ENCODE results near the gene ATP5F1E.

DNA sequence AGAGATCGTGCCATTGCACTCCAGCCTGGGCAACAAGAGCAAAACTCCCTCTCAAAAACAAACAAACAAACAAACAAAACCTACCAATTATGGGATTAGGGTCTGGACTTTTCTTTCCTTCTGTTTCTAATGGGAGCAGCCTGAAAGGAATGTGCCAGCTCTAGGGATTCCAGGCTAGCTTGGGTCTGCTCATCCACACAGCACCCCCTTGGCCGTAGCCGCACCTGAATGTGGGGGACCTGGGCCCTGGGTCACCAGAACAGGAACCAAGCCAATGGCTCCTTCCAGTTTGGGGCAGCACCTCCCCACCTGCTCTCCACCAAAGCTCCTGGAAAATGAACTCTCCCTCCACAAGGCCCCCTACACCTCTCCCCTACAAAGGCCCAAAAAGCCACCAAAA, 31.8 kb downstream of the ATP5F1E start:
- TF ChIP-seq, protein P1, sequence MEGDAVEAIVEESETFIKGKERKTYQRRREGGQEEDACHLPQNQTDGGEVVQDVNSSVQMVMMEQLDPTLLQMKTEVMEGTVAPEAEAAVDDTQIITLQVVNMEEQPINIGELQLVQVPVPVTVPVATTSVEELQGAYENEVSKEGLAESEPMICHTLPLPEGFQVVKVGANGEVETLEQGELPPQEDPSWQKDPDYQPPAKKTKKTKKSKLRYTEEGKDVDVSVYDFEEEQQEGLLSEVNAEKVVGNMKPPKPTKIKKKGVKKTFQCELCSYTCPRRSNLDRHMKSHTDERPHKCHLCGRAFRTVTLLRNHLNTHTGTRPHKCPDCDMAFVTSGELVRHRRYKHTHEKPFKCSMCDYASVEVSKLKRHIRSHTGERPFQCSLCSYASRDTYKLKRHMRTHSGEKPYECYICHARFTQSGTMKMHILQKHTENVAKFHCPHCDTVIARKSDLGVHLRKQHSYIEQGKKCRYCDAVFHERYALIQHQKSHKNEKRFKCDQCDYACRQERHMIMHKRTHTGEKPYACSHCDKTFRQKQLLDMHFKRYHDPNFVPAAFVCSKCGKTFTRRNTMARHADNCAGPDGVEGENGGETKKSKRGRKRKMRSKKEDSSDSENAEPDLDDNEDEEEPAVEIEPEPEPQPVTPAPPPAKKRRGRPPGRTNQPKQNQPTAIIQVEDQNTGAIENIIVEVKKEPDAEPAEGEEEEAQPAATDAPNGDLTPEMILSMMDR (conservative IDR thresholded peaks at IDR 0.05): no peak
- TF ChIP-seq EZH2 (IDR thresholded peaks at IDR 0.05; ENCODE audit: low read depth): no peak

All from PC-9 (cell line).